Smooth muscle cell of trachea (primary cell): Measurements from ENCODE around the gene FAM156B. TPM values are rescaled to one million over a fixed set of nuclear protein-coding genes. Genes with fewer than 3 reads are reported as not detected.

Experiments used
- total RNA-seq: library from RNA; depleted of rRNA; stranded (reverse); fragments of >200 nt; gene quantifications from 2 replicates; pipeline ENCODE4 v1.2.1, GENCODE V29; 2014

FAM156B gene, protein sequence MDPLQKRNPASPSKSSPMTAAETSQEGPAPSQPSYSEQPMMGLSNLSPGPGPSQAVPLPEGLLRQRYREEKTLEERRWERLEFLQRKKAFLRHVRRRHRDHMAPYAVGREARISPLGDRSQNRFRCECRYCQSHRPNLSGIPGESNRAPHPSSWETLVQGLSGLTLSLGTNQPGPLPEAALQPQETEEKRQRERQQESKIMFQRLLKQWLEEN
- 17.5 and 18.8 TPM in 2 replicates for total RNA-seq

DNA sequence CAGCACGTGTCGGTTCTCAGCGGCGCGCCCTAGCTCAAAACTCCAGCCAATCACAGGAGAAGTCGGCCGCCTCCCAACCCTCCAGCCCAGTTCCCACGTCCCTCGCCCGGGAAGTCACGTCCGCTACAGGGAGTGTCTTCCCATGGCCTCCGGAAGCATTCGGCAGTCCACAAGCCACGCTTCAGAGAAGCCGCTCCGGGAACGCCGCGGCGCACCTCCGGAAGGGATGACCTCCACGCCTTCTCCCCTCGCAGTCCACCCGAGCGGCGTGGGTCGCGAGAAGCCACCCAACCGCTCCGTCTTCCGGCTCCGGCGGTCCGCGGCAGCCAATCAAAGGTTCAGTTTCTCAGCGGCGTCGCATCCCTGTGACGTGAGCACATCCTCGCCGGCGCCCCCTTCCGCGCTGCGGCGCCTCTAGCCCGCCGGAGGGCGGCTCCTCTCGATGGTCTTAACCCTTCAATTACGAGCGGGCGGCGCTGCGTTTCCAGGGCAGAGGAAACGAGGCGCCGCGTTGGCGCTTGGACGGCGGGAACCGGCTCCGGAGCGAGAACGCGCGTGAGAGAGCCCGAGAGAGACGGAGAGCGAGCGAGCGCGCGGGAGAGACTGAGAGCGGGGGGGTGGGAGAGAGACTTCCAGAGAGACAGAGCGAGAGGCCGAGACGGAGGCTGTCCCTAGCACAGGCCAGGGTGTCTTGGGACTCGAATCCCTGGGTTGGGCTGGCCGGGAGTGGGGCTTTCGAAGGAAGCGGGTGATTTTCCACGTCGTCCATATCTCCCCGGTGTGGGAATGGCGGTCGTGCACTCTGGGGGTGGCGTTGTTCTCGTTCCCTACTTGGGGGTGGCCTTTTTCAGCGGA is at the start of gene FAM156B:
Gene FAM156B (plus strand): TSS at position 476 of the 855 bp plus-strand sequence. CDS start 9,896 bp downstream, outside the sequence.

DNA sequence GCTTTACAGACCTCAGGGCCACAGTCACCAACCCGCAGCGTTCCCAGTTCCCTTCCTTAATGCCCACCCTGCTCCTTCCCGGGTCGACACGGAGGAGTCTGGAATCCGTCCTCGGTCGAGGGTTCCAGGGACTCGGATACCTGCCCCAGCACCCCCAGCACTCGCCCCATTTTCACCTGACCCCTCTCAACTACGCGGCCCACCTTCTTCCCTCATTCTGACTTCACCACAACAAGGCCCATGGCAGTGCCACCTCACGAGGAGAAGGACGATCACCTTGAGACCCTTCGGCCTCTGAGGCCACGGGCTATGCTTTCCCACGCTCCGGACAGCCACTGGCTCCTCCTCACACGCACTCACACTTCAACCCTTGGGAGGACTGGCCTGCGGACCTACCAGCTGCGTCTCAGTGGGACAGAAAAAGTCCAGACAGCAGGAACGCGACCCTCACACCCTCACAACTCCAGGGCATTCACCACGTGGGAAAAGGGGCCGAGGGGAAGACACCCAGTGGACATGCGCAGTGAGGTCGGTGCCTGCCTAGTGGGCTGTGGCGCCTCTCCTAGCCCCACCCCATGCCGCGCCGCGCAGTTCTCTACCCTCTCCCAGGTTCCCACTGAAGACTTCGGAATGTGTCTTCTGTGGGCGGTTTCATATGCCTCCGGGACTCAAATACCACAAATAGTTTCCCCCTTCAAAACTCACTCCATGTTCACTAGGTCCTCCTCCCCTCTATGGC is 29.4 kb upstream of the FAM156B start, which contains the start of gene XAGE3:
Gene XAGE3 (minus strand): TSS at position 474 of the 739 bp plus-strand sequence. CDS start 950 bp downstream, outside the sequence.

Other genes with a start within 250 kb of the FAM156B start
- gene SSX7, start 242.4 kb upstream of the FAM156B start, total RNA-seq: not detected in 2 replicates
- gene SSX2, start 190.2 kb upstream of the FAM156B start, total RNA-seq: not detected in 2 replicates
- gene SSX2B, start 146.1 kb upstream of the FAM156B start, total RNA-seq: not detected in 2 replicates
- gene SPANXN5, start 99.9 kb upstream of the FAM156B start, total RNA-seq: not detected in 2 replicates
- gene XAGE5, start 86.0 kb upstream of the FAM156B start, total RNA-seq: not detected in 2 replicates
- not detected in 2 replicates for gene XAGE3, start 29.2 kb upstream of the FAM156B start, total RNA-seq
- 10.8 and 11.3 TPM in 2 replicates for gene FAM156A, start 61.2 kb downstream of the FAM156B start, total RNA-seq
- 5.8 and 6.3 TPM in 2 replicates for gene GPR173, start 151.5 kb downstream of the FAM156B start, total RNA-seq
- 11.9 and 18.7 TPM in 2 replicates for gene TSPYL2, start 185.0 kb downstream of the FAM156B start, total RNA-seq
- gene KANTR, start 196.8 kb downstream of the FAM156B start, total RNA-seq: 8.3 and 12.7 TPM in 2 replicates